Vagina (tissue), 2 donors: Measurements from ENCODE around the gene FMOD.

Experiments
- POLR2A ChIP-seq, 2 donors: fragments of 450-650 bp; IDR thresholded peaks; one replicate each; pipeline ENCODE4 v1.6.1; 2017; ENCODE audit warnings: antibody characterized with exemption in 2 of 2, mild to moderate bottlenecking in 2 of 2, moderate library complexity in 2 of 2
- TF ChIP-seq, protein P1 (sequence below), 3 experiments: fragments of 450-650 bp in 2 of 3; fragments of 200-600 bp in 1 of 3; sonication (generic) in 1 of 3; IDR thresholded peaks; one replicate each; pipeline ENCODE4 v1.5.1; 2017 to 2019; ENCODE audit warnings: antibody characterized with exemption in 3 of 3, mild to moderate bottlenecking in 2 of 3, moderate library complexity in 2 of 3

DNA sequence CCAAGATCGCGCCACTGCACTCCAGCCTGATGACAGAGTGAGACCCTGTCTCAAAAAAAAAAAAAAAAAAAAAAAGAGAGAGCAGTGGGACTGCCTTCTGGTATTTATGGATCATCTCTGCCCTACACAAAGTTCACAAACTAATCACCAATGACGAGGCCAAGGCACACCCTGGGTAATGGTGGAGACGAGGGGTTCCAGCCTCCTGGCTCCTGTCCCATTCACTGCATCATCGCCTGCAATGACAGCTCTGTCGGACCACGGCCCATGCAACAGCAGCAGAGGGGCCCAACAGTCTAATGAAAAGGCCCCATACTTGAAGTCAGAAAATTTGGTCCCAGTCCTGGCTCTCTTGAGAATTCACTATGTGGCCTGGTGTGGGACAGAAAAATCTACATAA, 48.5 kb downstream of the FMOD start:
- TF ChIP-seq, protein P1, sequence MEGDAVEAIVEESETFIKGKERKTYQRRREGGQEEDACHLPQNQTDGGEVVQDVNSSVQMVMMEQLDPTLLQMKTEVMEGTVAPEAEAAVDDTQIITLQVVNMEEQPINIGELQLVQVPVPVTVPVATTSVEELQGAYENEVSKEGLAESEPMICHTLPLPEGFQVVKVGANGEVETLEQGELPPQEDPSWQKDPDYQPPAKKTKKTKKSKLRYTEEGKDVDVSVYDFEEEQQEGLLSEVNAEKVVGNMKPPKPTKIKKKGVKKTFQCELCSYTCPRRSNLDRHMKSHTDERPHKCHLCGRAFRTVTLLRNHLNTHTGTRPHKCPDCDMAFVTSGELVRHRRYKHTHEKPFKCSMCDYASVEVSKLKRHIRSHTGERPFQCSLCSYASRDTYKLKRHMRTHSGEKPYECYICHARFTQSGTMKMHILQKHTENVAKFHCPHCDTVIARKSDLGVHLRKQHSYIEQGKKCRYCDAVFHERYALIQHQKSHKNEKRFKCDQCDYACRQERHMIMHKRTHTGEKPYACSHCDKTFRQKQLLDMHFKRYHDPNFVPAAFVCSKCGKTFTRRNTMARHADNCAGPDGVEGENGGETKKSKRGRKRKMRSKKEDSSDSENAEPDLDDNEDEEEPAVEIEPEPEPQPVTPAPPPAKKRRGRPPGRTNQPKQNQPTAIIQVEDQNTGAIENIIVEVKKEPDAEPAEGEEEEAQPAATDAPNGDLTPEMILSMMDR (IDR thresholded peaks at IDR 0.05): no peak
- TF ChIP-seq POLR2A (IDR thresholded peaks at IDR 0.05): no peak
